T-helper 1 cell treated with Interleukin-12 subunit alpha and Interleukin-12 subunit beta and Interleukin-4 antibody, amounts not matched to agents 30 μg/mL and 1 μg/mL, for 36 hours (primary cell): ENCODE results near the gene CNFN.
"Not testable (repeated sequence)": the region's sequence is repeated elsewhere in the genome, so short reads cannot be mapped to it uniquely, and the experiment has no call there.

Experiments
- H3K27ac Mint-ChIP-seq: one replicate; pipeline ENCODE4 v1.8.0; 2021; ENCODE audit warnings: mild to moderate bottlenecking, mixed read lengths
- H3K27me3 Mint-ChIP-seq: one replicate; pipeline ENCODE4 v1.8.0; 2021; ENCODE audit warnings: low read depth, mixed read lengths
- H3K36me3 Mint-ChIP-seq: one replicate; pipeline ENCODE4 v1.8.0; 2021; ENCODE audit warnings: low read depth, mixed read lengths
- H3K4me1 Mint-ChIP-seq: one replicate; pipeline ENCODE4 v1.8.0; 2021; ENCODE audit warnings: low read depth, mixed read lengths
- H3K4me3 Mint-ChIP-seq: one replicate; pipeline ENCODE4 v1.8.0; 2021; ENCODE audit warnings: mild to moderate bottlenecking, moderate library complexity, mixed read lengths
- H3K9me3 Mint-ChIP-seq: one replicate; pipeline ENCODE4 v1.8.0; 2021; ENCODE audit warnings: mixed read lengths

Gene CNFN

DNA sequence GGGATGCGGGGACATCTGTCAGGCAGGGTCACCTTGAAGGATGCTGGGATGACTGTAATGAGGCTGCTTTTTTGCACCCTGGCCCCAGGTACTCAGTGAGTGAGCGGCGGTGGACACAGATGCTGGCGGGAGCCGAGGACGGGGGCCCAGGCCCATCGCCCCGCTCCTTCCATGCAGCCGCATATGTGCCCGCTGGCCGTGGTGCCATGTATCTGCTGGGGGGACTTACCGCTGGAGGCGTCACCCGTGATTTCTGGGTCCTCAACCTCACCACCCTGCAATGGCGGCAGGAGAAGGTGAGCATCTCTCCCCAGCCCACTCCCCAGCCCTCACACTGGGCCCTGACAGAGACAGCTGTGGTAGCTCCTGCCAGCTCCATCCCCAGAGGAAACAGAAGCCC lies 33.4 kb downstream of the CNFN start:
- no peak overlapping the region for H3K27ac Mint-ChIP-seq
- no peaks in the 10 kb centered on the region for H3K27me3 Mint-ChIP-seq
- peaks cover 2% of the 10 kb centered on the region for H3K4me1 Mint-ChIP-seq
- no peak overlapping the region for H3K4me3 Mint-ChIP-seq
- no peaks in the 10 kb centered on the region for H3K36me3 Mint-ChIP-seq
- H3K9me3 Mint-ChIP-seq = no peaks in the 10 kb centered on the region

DNA sequence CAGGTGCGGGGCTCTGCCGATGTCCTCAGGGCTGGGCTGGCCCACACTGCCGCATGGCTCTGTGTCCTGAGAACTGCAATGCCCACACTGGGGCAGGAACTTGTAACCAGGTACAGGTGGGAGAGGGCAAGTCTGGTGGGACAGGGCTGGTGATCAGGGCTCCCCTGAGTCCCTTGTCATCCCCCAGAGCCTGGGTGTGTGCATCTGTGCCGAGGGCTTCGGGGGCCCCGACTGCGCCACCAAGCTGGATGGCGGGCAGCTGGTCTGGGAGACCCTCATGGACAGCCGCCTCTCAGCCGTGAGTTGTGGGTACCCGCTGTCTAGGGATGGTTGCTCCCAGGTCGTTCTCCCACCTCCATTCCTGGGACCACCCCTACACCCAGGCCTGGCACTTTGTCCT lies 34.2 kb downstream of the CNFN start:
- Mint-ChIP-seq H3K4me3 (no peak overlapping the region), H3K27ac (no peak overlapping the region), H3K9me3 (no peaks in the 10 kb centered on the region), H3K4me1 (peaks cover 2% of the 10 kb centered on the region), H3K27me3 (no peaks in the 10 kb centered on the region), H3K36me3 (no peaks in the 10 kb centered on the region)

DNA sequence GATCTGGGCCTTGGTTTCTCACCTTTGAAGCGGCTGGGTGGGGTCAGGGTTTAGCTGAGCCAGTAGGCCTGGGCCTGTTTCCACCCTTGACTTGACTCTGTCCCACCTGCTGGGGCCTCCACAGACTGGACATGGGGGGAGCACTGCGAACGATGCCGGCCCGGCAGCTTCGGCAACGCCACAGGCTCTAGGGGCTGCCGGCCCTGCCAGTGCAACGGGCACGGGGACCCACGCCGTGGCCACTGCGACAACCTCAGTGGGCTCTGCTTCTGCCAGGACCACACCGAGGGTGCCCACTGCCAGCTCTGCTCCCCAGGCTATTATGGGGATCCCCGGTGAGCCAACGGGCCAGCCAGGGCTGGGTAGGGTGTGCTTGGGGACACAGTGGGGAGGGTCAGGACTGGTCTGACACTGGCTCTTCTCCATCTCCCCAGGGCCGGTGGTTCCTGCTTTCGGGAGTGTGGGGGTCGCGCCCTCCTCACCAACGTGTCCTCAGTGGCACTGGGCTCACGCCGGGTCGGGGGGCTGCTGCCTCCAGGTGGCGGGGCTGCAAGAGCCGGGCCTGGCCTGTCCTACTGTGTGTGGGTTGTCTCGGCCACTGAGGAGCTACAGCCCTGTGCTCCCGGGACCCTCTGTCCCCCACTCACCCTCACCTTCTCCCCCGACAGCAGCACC lies 36.6 kb downstream of the CNFN start:
- H3K27ac Mint-ChIP-seq = no peak overlapping the region
- no peak overlapping the region for H3K4me3 Mint-ChIP-seq
- H3K27me3 Mint-ChIP-seq = no peaks in the 10 kb centered on the region
- no peaks in the 10 kb centered on the region for H3K9me3 Mint-ChIP-seq
- H3K36me3 Mint-ChIP-seq = no peaks in the 10 kb centered on the region
- H3K4me1 Mint-ChIP-seq = peaks cover 2% of the 10 kb centered on the region

DNA sequence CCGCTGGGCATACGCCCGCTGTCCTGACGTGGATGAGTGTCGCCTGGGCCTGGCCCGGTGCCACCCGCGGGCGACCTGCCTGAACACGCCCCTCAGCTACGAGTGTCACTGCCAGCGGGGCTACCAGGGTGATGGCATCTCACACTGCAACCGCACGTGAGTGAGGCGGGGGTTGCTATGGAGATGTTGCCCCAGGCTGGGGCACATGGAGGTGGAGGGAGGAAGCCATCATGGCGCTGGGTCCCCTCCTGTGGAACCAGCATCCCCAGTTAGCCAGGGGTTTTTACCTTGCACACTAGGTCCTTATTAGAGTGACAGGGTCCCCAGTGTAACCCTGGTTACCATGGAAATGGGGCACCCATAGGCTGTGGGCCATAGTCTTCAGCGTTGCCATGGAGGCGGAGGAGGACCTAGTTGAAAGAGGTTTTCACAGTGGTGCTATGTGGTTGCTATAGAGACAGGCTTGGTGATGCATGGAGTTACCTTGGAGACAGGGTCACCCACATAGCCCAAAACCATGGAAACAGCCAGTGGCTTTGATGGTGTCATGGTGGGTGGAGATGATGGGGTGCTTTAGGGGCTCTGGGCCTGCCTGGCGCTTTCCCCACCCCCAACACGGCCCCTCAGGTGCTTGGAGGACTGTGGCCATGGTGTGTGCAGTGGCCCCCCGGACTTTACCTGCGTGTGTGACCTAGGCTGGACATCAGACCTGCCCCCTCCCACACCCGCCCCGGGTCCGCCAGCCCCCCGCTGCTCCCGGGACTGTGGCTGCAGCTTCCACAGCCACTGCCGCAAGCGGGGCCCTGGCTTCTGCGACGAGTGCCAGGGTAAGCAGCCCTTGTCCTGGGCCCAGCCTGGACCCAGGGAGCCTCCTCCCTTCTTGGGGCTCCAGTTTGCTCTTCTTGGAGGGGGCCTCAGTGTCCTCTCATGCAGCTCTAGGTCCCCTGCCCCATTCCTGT lies 37.5 kb downstream of the CNFN start:
- H3K27ac Mint-ChIP-seq = no peak overlapping the region
- H3K4me1 Mint-ChIP-seq = peaks cover 2% of the 10 kb centered on the region
- no peaks in the 10 kb centered on the region for H3K27me3 Mint-ChIP-seq
- H3K9me3 Mint-ChIP-seq = no peaks in the 10 kb centered on the region
- H3K4me3 Mint-ChIP-seq = no peak overlapping the region
- no peaks in the 10 kb centered on the region for H3K36me3 Mint-ChIP-seq

DNA sequence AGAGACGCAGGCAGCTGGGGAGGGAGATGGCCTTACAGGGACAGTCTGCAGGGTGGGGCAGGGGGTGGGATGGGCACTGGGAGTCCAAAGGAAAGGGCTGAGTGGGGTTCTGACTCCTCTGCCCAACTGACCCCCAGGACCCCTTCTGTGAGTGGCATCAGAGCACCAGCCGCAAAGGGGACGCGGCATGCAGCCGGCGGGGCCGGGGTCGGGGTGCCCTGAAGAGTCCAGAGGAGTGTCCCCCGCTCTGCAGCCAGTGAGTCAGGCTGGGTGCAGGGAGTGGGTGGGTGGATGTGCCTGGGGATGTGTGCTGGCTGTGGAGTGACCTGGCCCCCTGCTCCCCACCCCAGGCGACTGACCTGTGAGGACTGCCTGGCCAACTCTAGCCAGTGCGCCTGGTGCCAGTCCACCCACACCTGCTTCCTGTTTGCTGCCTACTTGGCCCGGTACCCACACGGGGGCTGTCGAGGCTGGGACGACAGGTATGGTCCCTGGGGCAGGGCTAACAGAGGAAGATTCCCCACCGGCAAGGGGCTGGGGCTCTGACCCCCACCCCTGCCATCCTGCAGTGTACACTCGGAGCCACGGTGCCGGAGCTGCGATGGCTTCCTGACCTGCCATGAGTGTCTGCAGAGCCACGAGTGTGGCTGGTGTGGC lies 38.9 kb downstream of the CNFN start:
- no peak overlapping the region for H3K4me3 Mint-ChIP-seq
- H3K9me3 Mint-ChIP-seq = no peaks in the 10 kb centered on the region
- no peaks in the 10 kb centered on the region for H3K27me3 Mint-ChIP-seq
- H3K27ac Mint-ChIP-seq = no peak overlapping the region
- H3K4me1 Mint-ChIP-seq = peaks cover 2% of the 10 kb centered on the region
- H3K36me3 Mint-ChIP-seq = no peaks in the 10 kb centered on the region

DNA sequence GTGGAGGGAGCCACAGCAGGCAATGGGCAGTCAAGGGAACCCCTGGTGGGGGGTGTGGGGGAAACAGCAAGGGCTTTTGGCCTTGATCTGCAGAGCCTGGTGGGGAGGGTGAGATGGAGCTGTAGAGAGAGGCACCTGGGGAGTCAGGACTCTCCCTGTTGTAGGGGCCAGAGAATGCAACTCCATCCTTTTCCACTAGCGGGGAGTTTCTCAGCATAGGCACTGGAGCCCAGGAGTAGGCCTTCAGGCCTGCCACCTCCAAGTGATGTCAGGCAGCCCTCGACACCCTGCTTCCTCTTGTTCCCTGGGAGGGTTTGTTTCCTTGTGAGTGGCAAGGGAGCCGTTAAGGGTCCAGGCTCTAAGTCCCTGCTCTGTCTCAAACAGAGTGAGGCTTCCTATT lies 39.7 kb downstream of the CNFN start:
- Mint-ChIP-seq H3K36me3 (no peaks in the 10 kb centered on the region), H3K9me3 (no peaks in the 10 kb centered on the region)

DNA sequence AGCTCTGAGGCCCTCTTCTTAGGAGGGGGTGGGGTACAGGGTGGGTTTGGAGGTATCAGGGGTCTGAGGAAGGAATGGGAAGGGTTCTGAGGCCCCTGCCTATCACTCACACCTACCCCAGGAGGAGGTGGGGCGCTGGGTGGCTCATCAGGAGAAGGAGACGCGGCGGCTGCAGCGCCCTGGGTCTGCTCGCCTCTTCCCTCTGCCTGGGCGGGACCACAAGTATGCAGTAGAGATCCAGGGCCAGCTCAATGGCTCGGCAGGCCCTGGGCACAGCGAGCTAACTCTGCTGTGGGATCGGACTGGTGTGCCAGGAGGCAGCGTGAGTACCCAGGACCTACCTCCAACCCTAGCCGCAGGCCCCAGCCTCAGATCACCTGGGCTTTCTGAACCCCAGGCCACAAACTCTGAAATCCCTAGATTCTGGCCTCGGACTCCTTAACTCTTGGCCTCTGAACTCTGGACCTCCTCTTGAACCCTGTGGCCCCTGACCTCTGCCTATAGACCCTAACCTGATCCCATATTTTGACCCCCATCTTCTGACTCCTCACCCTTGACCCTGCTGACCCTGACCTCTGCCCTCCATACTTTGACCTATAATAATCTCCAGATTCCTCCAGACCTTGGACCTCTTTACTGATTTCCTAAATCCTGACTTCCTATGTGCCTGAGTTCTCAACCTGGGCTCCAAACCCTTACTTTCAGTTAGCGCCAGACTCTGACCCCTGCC lies 40.6 kb downstream of the CNFN start:
- Mint-ChIP-seq H3K36me3 (no peaks in the 10 kb centered on the region), H3K27ac (no peak overlapping the region), H3K4me1 (no peaks in the 10 kb centered on the region), H3K4me3 (no peak overlapping the region), H3K9me3 (no peaks in the 10 kb centered on the region), H3K27me3 (no peaks in the 10 kb centered on the region)

More for the DNA sequence above, 39.7 kb downstream of the CNFN start:
- H3K4me3 Mint-ChIP-seq = no peak overlapping the region
- peaks cover 2% of the 10 kb centered on the region for H3K4me1 Mint-ChIP-seq
- no peaks in the 10 kb centered on the region for H3K27me3 Mint-ChIP-seq
- H3K27ac Mint-ChIP-seq = no peak overlapping the region

DNA sequence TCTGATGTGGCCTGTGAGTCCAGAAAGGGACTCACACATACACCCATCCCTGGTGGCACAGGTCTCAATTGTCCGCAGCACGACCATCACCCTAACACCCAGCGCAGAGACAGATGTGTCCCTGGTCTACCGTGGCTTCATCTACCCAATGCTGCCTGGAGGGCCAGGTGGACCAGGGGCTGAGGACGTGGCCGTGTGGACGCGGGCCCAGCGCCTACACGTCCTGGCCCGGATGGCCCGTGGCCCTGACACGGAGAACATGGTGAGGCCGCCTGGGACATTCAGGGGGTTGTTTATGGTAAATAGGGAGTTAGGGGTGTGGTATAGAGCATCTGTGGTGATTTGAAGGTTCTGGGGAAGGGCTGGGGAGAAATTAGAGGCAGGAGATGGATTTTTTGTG lies 41.9 kb downstream of the CNFN start:
- H3K27me3 Mint-ChIP-seq = no peaks in the 10 kb centered on the region
- H3K4me1 Mint-ChIP-seq = no peaks in the 10 kb centered on the region
- no peaks in the 10 kb centered on the region for H3K9me3 Mint-ChIP-seq
- no peak overlapping the region for H3K4me3 Mint-ChIP-seq
- H3K36me3 Mint-ChIP-seq = no peaks in the 10 kb centered on the region
- H3K27ac Mint-ChIP-seq = no peak overlapping the region

DNA sequence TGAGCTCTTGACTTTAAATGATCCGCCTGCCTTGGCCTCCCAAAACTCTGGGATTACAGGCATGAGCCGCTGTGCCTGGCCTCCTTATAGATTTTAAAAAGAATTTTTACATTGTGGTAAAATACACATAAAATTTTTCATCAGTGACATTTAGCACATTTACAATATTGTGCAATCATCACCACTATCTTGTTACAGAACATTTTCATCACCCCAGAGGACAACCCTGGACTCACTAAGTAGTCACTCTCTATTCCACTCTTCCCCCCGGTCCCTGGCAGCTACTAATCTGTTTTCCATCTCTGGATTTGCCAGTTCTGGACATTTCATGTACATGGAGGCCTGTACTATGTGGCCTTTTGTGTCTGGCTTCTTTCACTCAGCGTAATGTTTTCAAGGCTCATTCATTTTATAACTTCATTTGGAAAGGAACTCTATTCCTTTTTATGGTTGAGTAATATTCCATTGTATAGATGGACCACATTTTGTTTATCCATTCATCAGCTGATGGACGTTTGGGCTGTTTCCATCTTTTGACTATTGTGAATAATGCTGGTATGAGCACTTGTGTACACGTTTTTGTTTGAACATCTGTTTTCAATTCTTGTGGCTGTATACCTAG lies 44.8 kb downstream of the CNFN start:
- Mint-ChIP-seq H3K36me3 (no peaks in the 10 kb centered on the region), H3K4me1 (no peaks in the 10 kb centered on the region), H3K9me3 (no peaks in the 10 kb centered on the region), H3K4me3 (no peak overlapping the region), H3K27me3 (no peaks in the 10 kb centered on the region), H3K27ac (no peak overlapping the region)

DNA sequence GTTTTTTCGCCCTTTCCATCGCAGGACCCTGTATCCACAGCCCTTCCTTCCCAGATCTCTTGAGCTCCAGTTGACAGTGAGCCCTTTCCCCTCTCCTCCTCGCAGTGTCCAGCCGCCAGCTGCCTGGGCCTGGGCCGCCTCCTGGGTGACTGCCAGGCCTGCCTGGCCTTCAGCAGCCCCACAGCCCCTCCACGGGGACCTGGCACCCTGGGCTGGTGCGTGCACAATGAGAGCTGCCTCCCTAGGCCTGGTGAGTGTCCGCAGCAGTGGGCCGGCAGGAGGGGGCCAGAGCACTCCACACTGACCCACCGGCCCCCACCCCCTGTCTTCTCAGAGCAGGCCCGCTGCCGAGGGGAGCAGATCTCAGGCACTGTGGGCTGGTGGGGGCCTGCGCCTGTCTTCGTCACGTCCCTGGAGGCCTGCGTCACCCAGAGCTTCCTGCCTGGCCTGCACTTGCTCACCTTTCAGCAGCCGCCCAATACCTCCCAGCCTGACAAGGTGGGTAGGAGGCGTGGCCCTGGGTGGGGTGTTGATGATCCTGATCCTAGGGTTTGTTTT lies 45.7 kb downstream of the CNFN start:
- Mint-ChIP-seq H3K9me3 (no peaks in the 10 kb centered on the region), H3K27me3 (no peaks in the 10 kb centered on the region), H3K36me3 (no peaks in the 10 kb centered on the region), H3K4me1 (no peaks in the 10 kb centered on the region), H3K4me3 (no peak overlapping the region), H3K27ac (no peak overlapping the region)

DNA sequence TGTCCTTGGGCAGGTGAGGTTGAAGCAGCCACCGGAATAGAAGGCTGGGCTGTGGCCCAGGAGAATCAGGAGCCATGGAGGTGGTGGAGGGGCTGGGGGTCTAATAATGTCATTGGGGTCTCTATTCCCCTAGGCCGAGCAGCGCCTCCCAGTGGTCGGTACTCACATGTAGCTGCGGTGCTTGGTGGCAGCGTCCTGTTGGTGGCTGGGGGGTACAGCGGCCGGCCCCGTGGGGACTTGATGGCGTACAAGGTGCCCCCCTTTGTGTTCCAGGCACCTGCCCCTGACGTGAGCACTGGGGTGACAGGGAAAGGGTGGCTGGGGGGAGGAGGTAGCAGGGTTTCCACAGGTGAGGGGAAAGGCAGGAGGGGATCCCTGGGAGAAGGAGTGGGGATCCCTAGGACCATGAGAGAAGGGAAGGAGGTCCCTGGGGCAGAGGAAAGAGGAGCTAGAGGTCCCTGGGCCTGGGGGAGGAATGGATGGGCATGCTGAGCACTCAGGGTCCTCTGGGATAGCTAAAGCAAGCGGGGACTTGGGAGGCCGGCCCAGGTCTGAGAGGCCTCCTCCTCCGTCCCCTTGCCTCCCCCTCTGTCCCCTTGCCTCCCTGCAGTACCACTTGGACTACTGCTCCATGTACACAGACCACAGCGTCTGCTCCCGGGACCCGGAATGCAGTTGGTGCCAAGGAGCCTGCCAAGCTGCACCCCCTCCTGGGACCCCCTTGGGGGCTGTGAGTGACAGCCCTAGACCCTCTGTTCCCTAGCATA lies 46.6 kb downstream of the CNFN start:
- Mint-ChIP-seq H3K27me3 (no peaks in the 10 kb centered on the region), H3K27ac (peak overlapping the region; percentile 22), H3K4me3 (no peak overlapping the region), H3K4me1 (no peaks in the 10 kb centered on the region), H3K9me3 (no peaks in the 10 kb centered on the region), H3K36me3 (no peaks in the 10 kb centered on the region)

DNA sequence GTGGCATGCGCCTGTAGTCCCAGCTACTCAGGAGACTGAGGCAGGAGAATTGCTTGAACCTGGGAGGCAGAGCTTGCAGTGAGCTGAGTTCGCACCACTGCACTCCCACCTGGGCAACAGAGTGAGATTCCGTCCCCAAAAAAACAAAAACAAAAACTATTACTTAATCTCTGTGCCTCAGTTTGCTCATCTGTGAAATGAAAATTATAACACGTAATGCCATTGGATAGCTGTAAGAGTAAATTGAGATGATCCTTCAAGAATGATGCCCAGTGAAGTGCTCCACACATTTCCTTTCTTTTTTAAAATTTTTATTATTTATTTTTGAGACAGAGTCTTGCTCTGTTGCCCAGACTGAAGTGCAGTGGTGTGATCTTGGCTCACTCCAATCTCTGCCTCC lies 50.2 kb downstream of the CNFN start:
- not testable (repeated sequence) for H3K4me1 Mint-ChIP-seq, H3K27me3 Mint-ChIP-seq, H3K36me3 Mint-ChIP-seq, H3K9me3 Mint-ChIP-seq, H3K4me3 Mint-ChIP-seq, H3K27ac Mint-ChIP-seq

DNA sequence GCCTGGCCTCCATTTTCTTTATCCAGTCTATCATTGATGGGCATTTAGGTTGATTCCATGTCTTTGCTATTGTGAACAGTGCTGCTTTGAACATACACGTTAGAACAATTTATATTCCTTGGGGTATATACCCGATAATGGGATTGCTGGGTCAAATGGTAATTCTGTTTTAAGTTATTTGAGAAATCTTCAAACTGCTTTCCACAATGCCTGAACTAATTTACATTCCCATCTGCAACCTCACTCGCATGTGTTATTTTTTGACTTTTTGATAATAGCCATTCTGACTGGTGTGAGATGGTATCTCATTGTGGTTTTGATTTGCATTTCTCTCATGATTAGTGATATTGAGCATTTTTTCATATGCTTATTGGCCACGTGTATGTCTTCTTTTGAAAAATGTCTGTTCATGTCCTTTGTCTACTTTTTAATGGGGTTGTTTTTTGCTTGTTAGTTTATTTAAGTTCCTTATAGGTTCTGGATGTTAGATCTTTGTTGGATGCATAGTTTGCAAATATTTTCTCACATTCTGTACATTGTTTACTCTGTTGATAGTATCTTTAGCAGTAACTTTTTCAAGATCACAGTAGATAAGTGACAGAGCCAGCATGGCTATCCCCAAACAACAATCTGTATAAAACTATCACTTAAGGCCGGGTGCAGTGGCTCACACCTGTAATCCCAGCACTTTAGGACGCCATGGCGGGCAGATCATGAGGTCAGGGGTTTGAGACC lies 50.8 kb downstream of the CNFN start:
- H3K27ac Mint-ChIP-seq, H3K4me1 Mint-ChIP-seq, H3K9me3 Mint-ChIP-seq, H3K27me3 Mint-ChIP-seq, H3K36me3 Mint-ChIP-seq, H3K4me3 Mint-ChIP-seq: not testable (repeated sequence)
